Fibroblast of the conjunctiva (primary cell): ENCODE data around the gene IFITM10.
A peak's percentile ranks its signal among the peaks of the same experiment; 100 is the strongest.
"Not testable (repeated sequence)": the region's sequence is repeated elsewhere in the genome, so short reads cannot be mapped to it uniquely, and the experiment has no call there.

Experiments used
- DNase-seq: peaks from one replicate; pipeline ENCODE4 v3.0.0-alpha.2; 2010; ENCODE audit warnings: low read depth

IFITM10 gene

GRCh38 chr11:1777737-1778136 lies 27.3 kb upstream of the IFITM10 start:
- no peak for DNase-seq

GRCh38 chr11:1776944-1777715 lies 26.7 kb upstream of the IFITM10 start:
- DNase-seq = no peak

GRCh38 chr11:1776331-1776851 lies 26.0 kb upstream of the IFITM10 start:
- DNase-seq = no peak

GRCh38 chr11:1774886-1775285 lies 24.5 kb upstream of the IFITM10 start:
- DNase-seq = no peak

GRCh38 chr11:1773994-1774550 lies 23.7 kb upstream of the IFITM10 start:
- DNase-seq = no peak

- no peak for DNase-seq
Observed at GRCh38 chr11:1773131-1773993, 23.0 kb upstream of the IFITM10 start.

- peak; percentile 89 for DNase-seq
Observed at GRCh38 chr11:1772270-1773130, 22.1 kb upstream of the IFITM10 start.

- DNase-seq = peak; percentile 71
Observed at GRCh38 chr11:1771700-1772099, 21.3 kb upstream of the IFITM10 start.

- no peak for DNase-seq
Observed at GRCh38 chr11:1771273-1771672, 20.9 kb upstream of the IFITM10 start.

- DNase-seq = no peak
Observed at GRCh38 chr11:1770528-1770927, 20.1 kb upstream of the IFITM10 start.

- no peak for DNase-seq
Observed at GRCh38 chr11:1770061-1770460, 19.7 kb upstream of the IFITM10 start.

GRCh38 chr11:1769304-1769936 lies 19.0 kb upstream of the IFITM10 start:
- not testable (repeated sequence) for DNase-seq

- DNase-seq = no peak
Observed at GRCh38 chr11:1768141-1768469, 17.7 kb upstream of the IFITM10 start.

- DNase-seq = no peak
Observed at GRCh38 chr11:1767399-1768140, 17.2 kb upstream of the IFITM10 start.

- DNase-seq = no peak
Observed at GRCh38 chr11:1766719-1767398, 16.5 kb upstream of the IFITM10 start.

- DNase-seq = no peak
Observed at GRCh38 chr11:1765871-1766718, 15.7 kb upstream of the IFITM10 start.

- DNase-seq = peak; percentile 51
Observed at GRCh38 chr11:1763796-1764661, 13.6 kb upstream of the IFITM10 start, which contains the start of gene CTSD. Gene CTSD (minus strand): TSS chr11:1763927. CDS start chr11:1763859, 68 bp downstream.

GRCh38 chr11:1763336-1763795 lies 13.0 kb upstream of the IFITM10 start:
- no peak for DNase-seq
